Measurements from ENCODE around the gene SORBS1. TPM values are rescaled to one million over a fixed set of nuclear protein-coding genes. Genes with fewer than 3 reads are reported as not detected.

The SORBS1 gene
- total RNA-seq, 1 donor from 2014 or later = 58.2 TPM

GRCh38 chr10:95573964-95574604, 12.9 kb upstream of the SORBS1 start:
- peaks cover 2% of the 10 kb centered on the region for H3K4me1 ChIP-seq
- no peaks in the 10 kb centered on the region for H3K36me3 ChIP-seq
- TF ChIP-seq CTCF (IDR thresholded peaks at IDR 0.05) = no peak
- H3K9me3 ChIP-seq = no peaks in the 10 kb centered on the region
- ATAC-seq (no peak), DNase-seq (no peak)
- no peak overlapping the region for H3K27ac ChIP-seq
- intact Hi-C loops (cut with DNase I) = no loop called here
- no peak overlapping the region for H3K4me3 ChIP-seq
- H3K27me3 ChIP-seq (ENCODE audit: low read depth) = peaks cover 4% of the 10 kb centered on the region

GRCh38 chr10:95573527-95573926, 12.4 kb upstream of the SORBS1 start:
- peaks cover 4% of the 10 kb centered on the region for H3K27me3 ChIP-seq (ENCODE audit: low read depth)
- no peaks in the 10 kb centered on the region for H3K4me1 ChIP-seq
- ATAC-seq (no peak), DNase-seq (no peak)
- no peak overlapping the region for H3K27ac ChIP-seq
- intact Hi-C loops (cut with DNase I) = no loop called here
- H3K36me3 ChIP-seq = no peaks in the 10 kb centered on the region
- H3K9me3 ChIP-seq = no peaks in the 10 kb centered on the region
- H3K4me3 ChIP-seq = no peak overlapping the region
- no peak for TF ChIP-seq CTCF (IDR thresholded peaks at IDR 0.05)

- H3K27me3 ChIP-seq (ENCODE audit: low read depth) = peaks cover 4% of the 10 kb centered on the region
- no peaks in the 10 kb centered on the region for H3K9me3 ChIP-seq
- H3K4me1 ChIP-seq = peaks cover 7% of the 10 kb centered on the region
- no peak overlapping the region for H3K4me3 ChIP-seq
- no peak for ATAC-seq
- no peaks in the 10 kb centered on the region for H3K36me3 ChIP-seq
- DNase-seq = no peak
- intact Hi-C loops (cut with DNase I) = no loop called here
- no peak for TF ChIP-seq CTCF (IDR thresholded peaks at IDR 0.05)
- no peak overlapping the region for H3K27ac ChIP-seq
These were observed 11.1 kb upstream of the SORBS1 start for GRCh38 chr10:95572131-95572820.

GRCh38 chr10:95571390-95571789, 10.2 kb upstream of the SORBS1 start:
- Histone ChIP-seq H3K36me3 (no peaks in the 10 kb centered on the region), H3K27me3 (ENCODE audit: low read depth) (peaks cover 4% of the 10 kb centered on the region), H3K4me1 (peaks cover 7% of the 10 kb centered on the region), H3K9me3 (no peaks in the 10 kb centered on the region), H3K27ac (no peak overlapping the region), H3K4me3 (no peak overlapping the region)
- TF ChIP-seq CTCF (IDR thresholded peaks at IDR 0.05) = no peak
- DNase-seq (no peak), ATAC-seq (no peak)
- intact Hi-C loops (cut with DNase I) = no loop called here

- intact Hi-C loops (cut with DNase I) = no loop called here
- no peaks in the 10 kb centered on the region for H3K36me3 ChIP-seq
- no peak overlapping the region for H3K27ac ChIP-seq
- H3K9me3 ChIP-seq = no peaks in the 10 kb centered on the region
- H3K4me1 ChIP-seq = peaks cover 7% of the 10 kb centered on the region
- peaks cover under 1% of the 10 kb centered on the region for H3K27me3 ChIP-seq (ENCODE audit: low read depth)
- DNase-seq = no peak
- no peak for TF ChIP-seq CTCF (IDR thresholded peaks at IDR 0.05)
- ATAC-seq = no peak
- no peak overlapping the region for H3K4me3 ChIP-seq
These were observed 8.2 kb upstream of the SORBS1 start for GRCh38 chr10:95569368-95569767.

Data from lower lobe of right lung (tissue), 2 donors.